HCT116 (cell line): ENCODE data around the gene TMIGD3. TPM values are rescaled to one million over a fixed set of nuclear protein-coding genes. Genes with fewer than 3 reads are reported as not detected.

Experiments used
- ATAC-seq: fragments of 200-7000 bp; cut with Tn5 transposase; 2 replicates; pipeline ENCODE4 v1.9.1; 2020; ENCODE audit warnings: mild to moderate bottlenecking, moderate library complexity
- BruUV-seq: library from RNA; stranded (reverse); fragments of 400-500 nt; replicated peaks from 2 replicates; lab custom pipeline; 2021; lab: Mats Ljungman, UMichigan
- CTCF ChIA-PET: fragments of 300-600 bp; sonication (Branson Sonifier 250); formaldehyde crosslinking; loops from one replicate; lab custom pipeline; 2021; ENCODE audit warnings: antibody characterized with exemption; lab: Charles Lee
- POLR2A ChIA-PET: fragments of 300-600, 350-600 bp; sonication (Branson Sonifier 250); formaldehyde crosslinking; loops from one replicate; lab custom pipeline; 2021; ENCODE audit warnings: antibody characterized with exemption; lab: Charles Lee
- RAD21 ChIA-PET, 2 experiments: fragments of 300-600 bp; sonication (Branson Sonifier 250); formaldehyde crosslinking; loops; one replicate each; lab custom pipeline; 2023; ENCODE audit warnings: low total read pairs in 2 of 2; ENCODE audit not compliant: uncharacterized antibody in 2 of 2, unreplicated experiment in 2 of 2, low non-redundant PET in 1 of 2; lab: Charles Lee
- DNase-seq: peaks from one replicate; pipeline ENCODE4 v3.0.0-alpha.2; 2010; ENCODE audit warnings: low read depth, low spot score
- H2AFZ ChIP-seq: fragments of 200-600 bp; shearing (Covaris generic), sonication (generic); 2 replicates; pipeline ENCODE4 v1.6.1; 2017; ENCODE audit warnings: low read depth, mixed run types, mixed read lengths, antibody characterized with exemption, low read length; ENCODE audit not compliant: poor library complexity, severe bottlenecking
- H3K27ac ChIP-seq: 2 replicates; pipeline ENCODE4 v1.5.1; 2012; ENCODE audit warnings: low read depth, low read length
- H3K27me3 ChIP-seq: fragments of 200-600 bp; sonication (generic); 2 replicates; pipeline ENCODE4 v1.6.1; 2016; ENCODE audit warnings: mixed run types, low read length, mixed read lengths; ENCODE audit not compliant: insufficient read depth
- H3K36me3 ChIP-seq, 2 experiments: fragments of 200-500 bp in 1 of 2; fragments of 200-600 bp in 1 of 2; sonication (Bioruptor generic) in 1 of 2; sonication (generic) in 1 of 2; 2 replicates each; pipeline versions ENCODE4 v1.5.1 to v1.6.1; 2014 to 2016; ENCODE audit warnings: low read length in 2 of 2, inconsistent platforms in 1 of 2, mixed read lengths in 1 of 2, mixed run types in 1 of 2; ENCODE audit not compliant: insufficient read depth in 2 of 2, control insufficient read depth in 1 of 2
- H3K4me1 ChIP-seq, 2 experiments: fragments of 200-600 bp in 1 of 2; sonication (generic) in 1 of 2; 2 replicates each; pipeline versions ENCODE4 v1.5.1 to v1.6.1; 2012 to 2017; ENCODE audit warnings: low read length in 2 of 2, inconsistent platforms in 1 of 2, mild to moderate bottlenecking in 1 of 2, mixed read lengths in 1 of 2, mixed run types in 1 of 2, moderate library complexity in 1 of 2; ENCODE audit not compliant: insufficient read depth in 2 of 2, control insufficient read depth in 1 of 2
- H3K4me2 ChIP-seq: fragments of 200-600 bp; sonication (generic); 2 replicates; pipeline ENCODE4 v1.6.1; 2017; ENCODE audit warnings: mixed run types, low read length, mixed read lengths
- H3K4me3 ChIP-seq, 2 experiments: fragments of 200-600 bp in 1 of 2; sonication (generic) in 1 of 2; replicated peaks in 1 of 2; 2 replicates each; pipeline ENCODE4 v1.5.1; 2011 to 2016; ENCODE audit warnings: low read length in 2 of 2, control low read depth in 1 of 2, low read depth in 1 of 2, mild to moderate bottlenecking in 1 of 2, mixed read lengths in 1 of 2, mixed run types in 1 of 2
- H3K79me2 ChIP-seq: fragments of 200-600 bp; sonication (generic); 2 replicates; pipeline ENCODE4 v1.6.1; 2017; ENCODE audit warnings: mild to moderate bottlenecking, mixed run types, low read length, moderate library complexity, mixed read lengths; ENCODE audit not compliant: insufficient read depth
- H3K9ac ChIP-seq: fragments of 200-600 bp; sonication (generic); 2 replicates; pipeline ENCODE4 v1.6.1; 2016; ENCODE audit warnings: low read length, mixed read lengths
- H3K9me2 ChIP-seq: fragments of 200-600 bp; sonication (generic), shearing (Covaris generic); 2 replicates; pipeline ENCODE4 v1.6.1; 2017; ENCODE audit warnings: mixed run types, mild to moderate bottlenecking, moderate library complexity; ENCODE audit not compliant: insufficient read depth
- H3K9me3 ChIP-seq, 2 experiments: fragments of 200-500 bp in 1 of 2; fragments of 200-600 bp in 1 of 2; sonication (Bioruptor generic) in 1 of 2; sonication (generic) in 1 of 2; 2 replicates each; pipeline ENCODE4 v1.6.1; 2014 to 2017; ENCODE audit warnings: low read length in 2 of 2, mixed read lengths in 2 of 2, inconsistent platforms in 1 of 2, low read depth in 1 of 2, mild to moderate bottlenecking in 1 of 2, mixed run types in 1 of 2, moderate library complexity in 1 of 2; ENCODE audit not compliant: control insufficient read depth in 1 of 2, insufficient read depth in 1 of 2
- H4K20me1 ChIP-seq: fragments of 200-600 bp; sonication (generic), shearing (Covaris generic); 2 replicates; pipeline ENCODE4 v1.6.1; 2017; ENCODE audit warnings: mixed run types, mild to moderate bottlenecking, moderate library complexity; ENCODE audit not compliant: insufficient read depth
- ATF3 ChIP-seq: IDR thresholded peaks from 2 replicates; pipeline ENCODE4 v1.6.1; 2012
- CBX3 ChIP-seq: IDR thresholded peaks from 2 replicates; pipeline ENCODE4 v1.6.1; 2012; ENCODE audit warnings: low read depth
- CEBPB ChIP-seq: IDR thresholded peaks from 2 replicates; pipeline ENCODE4 v1.6.1; 2012; ENCODE audit warnings: low read depth
- CTCF ChIP-seq, 3 experiments: fragments of 200-600 bp in 1 of 3; sonication (generic) in 1 of 3; IDR thresholded peaks in 2 of 3; conservative IDR thresholded peaks in 1 of 3; 2 replicates each; pipeline ENCODE4 v1.5.1; 2012 to 2017; ENCODE audit warnings: low read depth in 2 of 3, low read length in 2 of 3, antibody characterized with exemption in 1 of 3, borderline replicate concordance in 1 of 3, control low read depth in 1 of 3, mild to moderate bottlenecking in 1 of 3, mixed read lengths in 1 of 3, mixed run types in 1 of 3, moderate library complexity in 1 of 3; ENCODE audit not compliant: insufficient read depth in 1 of 3
- EGR1 ChIP-seq: IDR thresholded peaks from 2 replicates; pipeline ENCODE4 v1.6.1; 2012; ENCODE audit warnings: low read depth
- EZH2 ChIP-seq: fragments of 200-600 bp; sonication (generic); IDR thresholded peaks from 2 replicates; pipeline ENCODE4 v1.6.1; 2017; ENCODE audit warnings: antibody characterized with exemption, mixed run types
- EZH2phosphoT487 ChIP-seq: fragments of 200-600 bp; IDR thresholded peaks from 2 replicates; pipeline ENCODE4 v1.6.1; 2018; ENCODE audit warnings: antibody characterized with exemption, borderline replicate concordance
- JUND ChIP-seq: IDR thresholded peaks from 2 replicates; pipeline ENCODE4 v1.6.1; 2012
- POLR2A ChIP-seq: IDR thresholded peaks from 2 replicates; pipeline ENCODE4 v1.7.0; 2011; ENCODE audit warnings: borderline replicate concordance; ENCODE audit not compliant: insufficient read depth, insufficient read length; ENCODE audit errors: extremely low read depth
- POLR2AphosphoS5 ChIP-seq: IDR thresholded peaks from 2 replicates; pipeline ENCODE4 v1.6.1; 2011; ENCODE audit warnings: mild to moderate bottlenecking, low read depth, low read length, moderate library complexity
- RAD21 ChIP-seq: IDR thresholded peaks from 2 replicates; pipeline ENCODE4 v1.6.1; 2012; ENCODE audit warnings: low read depth, mild to moderate bottlenecking
- SP1 ChIP-seq: IDR thresholded peaks from 2 replicates; pipeline ENCODE4 v1.6.1; 2012; ENCODE audit warnings: low read depth
- SRF ChIP-seq: IDR thresholded peaks from 2 replicates; pipeline ENCODE4 v1.6.1; 2012; ENCODE audit warnings: low read depth
- YY1 ChIP-seq: IDR thresholded peaks from 2 replicates; pipeline ENCODE4 v1.6.1; 2011; ENCODE audit warnings: low read length, low read depth, moderate library complexity, mild to moderate bottlenecking; ENCODE audit not compliant: insufficient replicate concordance; ENCODE audit errors: extremely low read depth
- ZBTB33 ChIP-seq: IDR thresholded peaks from 2 replicates; pipeline ENCODE4 v1.6.1; 2011; ENCODE audit warnings: mild to moderate bottlenecking, low read length, moderate library complexity; ENCODE audit not compliant: insufficient replicate concordance; ENCODE audit errors: extremely low read depth
- ZFX ChIP-seq: fragments of 450-650 bp; IDR thresholded peaks from 2 replicates; pipeline ENCODE4 v1.6.1; 2017
- ZNF274 ChIP-seq: fragments of 200-500 bp; sonication (Bioruptor generic); IDR thresholded peaks from 2 replicates; pipeline ENCODE4 v1.6.1; 2014; ENCODE audit warnings: mild to moderate bottlenecking, low read depth, low read length, inconsistent platforms
- intact Hi-C: fragments of 100-400 bp; cut with micrococcal nuclease; formaldehyde crosslinking; loops from 2 replicates; pipeline ENCODE4 v1.10.0; 2022
- total RNA-seq: library from RNA; stranded (reverse); gene quantifications from one replicate; pipeline ENCODE4 v1.2.1, GENCODE V29; 2021; ENCODE audit not compliant: unreplicated experiment

The TMIGD3 gene
- total RNA-seq, 1 experiment from 2014 or later = not detected

- TF ChIP-seq EZH2 (no peak), ZFX (no peak), CEBPB (no peak), CTCF (IDR thresholded peaks at IDR 0.05 in 2 of 3, conservative IDR thresholded peaks at IDR 0.05 in 1 of 3; ENCODE audit: borderline replicate concordance in 1 of 3, insufficient read depth in 1 of 3, low read depth in 2 of 3, low read length in 2 of 3) (no peak), SRF (no peak), EZH2phosphoT487 (no peak), POLR2AphosphoS5 (no peak), YY1 (no peak), CBX3 (no peak), ATF3 (no peak), RAD21 (no peak), POLR2A (no peak), JUND (no peak), SP1 (no peak), EGR1 (no peak), ZNF274 (no peak), ZBTB33 (no peak)
- H3K9me3 ChIP-seq = no peaks in the 10 kb centered on the region
- H3K9me2 ChIP-seq = no peaks in the 10 kb centered on the region
- no peak overlapping the region for H3K4me2 ChIP-seq
- no peaks in the 10 kb centered on the region for H3K27me3 ChIP-seq
- no peaks in the 10 kb centered on the region for H4K20me1 ChIP-seq
- no peak overlapping the region for H2AFZ ChIP-seq
- H3K4me3 ChIP-seq = no peak overlapping the region
- intact Hi-C loops = no loop called here
- CTCF ChIA-PET = no interaction called here
- POLR2A ChIA-PET = no interaction called here
- peaks cover 15 to 28% of the 10 kb centered on the region in 2 experiments for H3K4me1 ChIP-seq
- DNase-seq = no peak
- H3K27ac ChIP-seq = no peak overlapping the region
- BruUV-seq = no TSS peak
- peaks cover 83% of the 10 kb centered on the region for H3K79me2 ChIP-seq
- peaks cover 32 to 60% of the 10 kb centered on the region in 2 experiments; a peak in 3 of 4 replicates for H3K36me3 ChIP-seq
- RAD21 ChIA-PET = no interaction called here
- no peak for ATAC-seq
- H3K9ac ChIP-seq = no peak overlapping the region
Observed at GRCh38 chr1:111446546-111446945, 56.9 kb downstream of the TMIGD3 start.
